ENCODE data around the gene RNU1-1.
"Not testable (repeated sequence)": the region's sequence is repeated elsewhere in the genome, so short reads cannot be mapped to it uniquely, and the experiment has no call there.

Gene RNU1-1

GRCh38 chr1:16491056-16491675 is 22.9 kb downstream of the RNU1-1 start:
- DNase-seq: no peak

DNA sequence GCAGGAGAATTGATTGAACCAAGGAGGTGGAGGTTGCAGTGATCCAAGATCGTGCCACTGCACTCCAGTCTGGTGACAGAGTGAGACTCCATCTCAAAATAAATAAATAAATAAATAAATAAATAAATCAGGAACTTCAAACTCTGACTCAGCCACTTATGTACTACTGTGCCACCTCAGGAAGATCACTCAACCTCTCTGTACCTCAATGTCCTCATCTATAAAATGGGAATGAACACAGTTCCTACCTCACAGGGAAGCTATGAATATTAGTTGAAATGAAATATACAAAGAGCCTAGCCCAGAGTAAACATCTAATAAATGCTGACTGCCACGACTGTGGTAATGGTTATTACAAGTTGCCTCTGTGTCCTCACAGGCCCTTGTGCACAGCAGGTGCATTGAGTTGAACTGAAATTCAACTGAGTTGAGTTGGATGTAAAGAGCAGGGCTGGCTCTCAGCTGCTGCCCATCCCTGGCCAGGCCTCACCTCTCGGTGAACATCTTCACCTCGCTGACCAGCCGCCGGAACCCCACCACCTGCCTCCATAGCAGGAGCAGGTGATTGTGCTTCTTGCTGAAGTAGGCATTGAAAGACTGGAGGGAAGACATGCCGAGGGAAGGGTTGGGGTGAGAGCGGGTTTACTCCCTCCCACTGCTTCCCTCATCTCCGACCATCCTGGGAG is 24.7 kb downstream of the RNU1-1 start:
- DNase-seq: not testable (repeated sequence)

GRCh38 chr1:16487011-16487410 is 27.1 kb downstream of the RNU1-1 start:
- not testable (repeated sequence) for DNase-seq

DNA sequence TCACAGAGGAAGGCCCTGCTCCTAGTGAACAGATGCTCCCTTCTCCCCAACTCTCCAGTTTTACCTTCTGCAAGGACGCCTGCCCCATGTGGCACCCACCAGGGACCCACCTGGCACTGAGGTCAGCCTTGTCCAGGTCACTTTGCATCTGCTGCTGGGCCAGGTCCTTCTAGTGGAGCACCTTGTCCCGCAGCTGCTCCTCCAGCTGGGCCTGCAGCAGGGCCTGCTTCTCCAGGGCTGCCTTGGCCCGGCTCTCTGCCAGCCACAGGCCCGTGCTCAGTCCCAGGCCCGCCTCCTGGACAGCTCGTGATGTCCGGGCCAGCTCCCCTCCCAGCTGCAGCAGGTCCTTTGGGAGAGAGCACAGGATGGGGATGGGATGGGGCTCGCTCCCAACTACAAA is 27.8 kb downstream of the RNU1-1 start:
- not testable (repeated sequence) for DNase-seq

- no peak for DNase-seq
These were observed 29.2 kb downstream of the RNU1-1 start for GRCh38 chr1:16484931-16485330.

DNA sequence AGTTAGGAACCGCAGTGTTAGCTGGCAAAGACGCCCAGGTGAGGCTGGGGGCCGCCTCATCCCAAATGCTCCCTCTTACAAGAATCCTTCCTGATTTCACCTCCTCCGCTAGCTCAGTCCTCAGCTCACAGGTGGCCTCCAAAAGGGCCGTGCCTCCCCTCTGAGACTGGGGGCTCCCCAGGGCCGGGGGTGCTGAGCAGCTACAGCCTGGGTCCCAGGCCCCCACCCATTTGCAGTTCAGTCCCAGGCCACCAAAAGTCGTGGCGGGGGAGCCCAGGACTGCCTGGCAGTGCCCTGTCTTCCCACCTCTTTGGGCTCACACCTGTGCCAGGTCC is 29.6 kb downstream of the RNU1-1 start:
- DNase-seq: no peak

DNA sequence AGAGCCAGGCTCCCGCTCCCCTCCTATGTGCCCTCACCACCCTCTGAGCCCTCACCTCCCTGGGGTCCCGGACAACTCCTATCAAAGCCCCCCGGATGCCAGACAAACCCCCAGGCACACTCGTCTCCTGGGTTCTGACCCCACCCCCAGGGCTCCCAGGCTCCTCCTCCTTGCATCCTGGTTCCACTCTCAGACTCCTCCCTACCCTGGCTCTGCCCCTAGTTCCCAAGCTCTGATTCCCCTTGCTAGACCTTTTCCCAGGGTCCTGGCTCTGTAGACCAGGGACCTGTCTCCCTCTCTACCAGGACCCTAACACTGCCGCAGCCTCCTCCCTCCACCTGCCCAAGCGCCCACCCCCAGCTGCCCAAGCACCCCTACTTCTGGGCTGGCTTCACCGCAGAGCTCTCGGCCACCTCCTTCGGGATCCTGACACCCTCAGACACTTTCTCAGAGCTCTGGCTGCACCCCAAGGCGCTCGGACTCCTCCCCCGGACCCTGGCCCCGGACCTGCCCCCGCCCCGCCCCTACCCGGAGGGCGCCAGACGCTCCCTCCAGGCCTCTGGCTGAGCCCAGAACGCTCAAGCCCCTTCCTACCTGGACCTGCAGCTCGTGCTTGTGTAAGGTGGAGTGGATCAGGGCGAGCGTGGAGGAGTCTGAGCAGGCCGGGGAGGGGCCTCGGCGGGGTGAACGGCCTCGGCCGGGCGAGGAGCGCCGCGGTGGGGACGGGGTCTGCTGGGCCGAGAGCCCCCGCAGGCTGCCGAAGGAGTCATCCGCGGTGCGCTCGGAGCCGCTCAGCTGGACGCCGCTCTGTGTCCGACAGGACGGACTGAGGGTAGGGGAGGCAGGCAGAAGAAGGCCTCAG is 30.2 kb downstream of the RNU1-1 start:
- not testable (repeated sequence) for DNase-seq

GRCh38 chr1:16483146-16483545 is 30.9 kb downstream of the RNU1-1 start:
- DNase-seq: not testable (repeated sequence)

DNA sequence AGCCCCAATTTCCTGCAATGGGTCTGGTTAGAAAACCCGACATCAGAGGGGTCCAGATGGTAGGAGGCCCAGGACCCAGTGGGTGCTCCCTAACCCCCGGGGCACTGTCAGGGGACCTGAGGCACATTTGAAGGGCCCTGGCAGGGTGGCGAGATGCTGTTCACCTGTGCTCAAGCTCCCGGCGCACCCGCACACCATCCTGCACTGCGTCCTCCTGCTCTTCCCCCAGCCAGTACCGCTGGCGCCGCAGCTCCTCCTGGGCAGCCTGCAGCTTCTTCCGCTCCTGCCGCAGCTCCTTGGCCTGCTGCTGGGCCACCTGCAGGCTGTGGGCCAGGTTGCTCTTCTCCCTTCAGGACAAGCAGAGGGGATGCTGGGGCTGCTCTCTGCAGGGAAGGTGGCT is 36.0 kb downstream of the RNU1-1 start:
- DNase-seq: no peak

- not testable (repeated sequence) for DNase-seq
These were observed 38.0 kb downstream of the RNU1-1 start for GRCh38 chr1:16475771-16476770.

DNA sequence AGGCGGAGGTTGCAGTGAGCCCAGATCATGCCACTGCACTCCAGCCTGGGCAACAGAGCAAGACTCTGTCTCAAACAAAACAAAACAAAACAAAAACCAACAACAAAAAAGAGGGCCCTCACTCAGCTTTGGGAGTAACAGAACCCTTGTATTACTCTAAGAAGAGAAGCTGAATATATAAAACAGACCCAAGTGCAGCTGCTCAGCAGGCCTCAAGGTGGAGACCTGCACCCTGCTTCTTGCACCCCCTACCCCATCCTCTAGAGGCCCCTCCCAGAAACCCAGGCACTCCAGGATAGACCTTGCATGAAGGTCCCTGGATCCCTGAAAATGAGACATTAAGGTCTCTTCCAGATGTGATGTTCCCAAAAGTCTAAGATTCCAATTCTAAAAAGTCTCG is 39.2 kb downstream of the RNU1-1 start:
- not testable (repeated sequence) for DNase-seq

DNA sequence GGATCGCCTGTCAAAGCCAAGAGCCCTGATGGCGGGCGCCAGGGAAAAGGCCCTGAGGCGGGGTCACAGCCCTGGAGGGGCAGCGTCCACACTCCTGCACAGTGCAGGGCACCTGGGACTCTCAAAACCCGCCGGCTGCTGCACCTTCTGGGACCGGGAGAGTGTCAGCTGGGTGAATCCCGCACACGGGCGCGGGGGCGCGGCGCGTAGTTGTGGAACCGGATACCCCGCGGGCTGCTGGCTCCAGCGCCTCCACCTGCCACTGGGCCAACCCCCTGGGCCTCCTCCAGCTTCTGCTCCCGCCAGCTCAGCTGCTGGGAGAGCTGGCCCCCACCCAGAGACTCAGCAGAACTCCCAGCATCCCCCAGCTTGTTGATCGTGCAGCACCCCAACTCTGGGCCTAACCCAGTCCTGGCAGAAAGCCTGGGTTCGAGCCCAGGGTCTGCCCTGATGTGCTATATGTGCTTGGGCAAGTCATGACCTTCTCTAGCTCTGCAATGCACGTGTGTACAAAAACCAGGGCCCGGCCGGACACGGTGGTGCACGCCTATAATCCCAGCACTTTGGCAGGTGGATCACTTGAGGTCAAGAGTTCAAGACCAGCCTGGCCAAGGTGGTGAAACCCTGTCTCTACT is 39.8 kb downstream of the RNU1-1 start:
- no peak for DNase-seq

- no peak for DNase-seq
These were observed 45.5 kb downstream of the RNU1-1 start for GRCh38 chr1:16468558-16468957.

- no peak for DNase-seq
These were observed 49.0 kb downstream of the RNU1-1 start for GRCh38 chr1:16464917-16465625.

Measured in hippocampal formation (tissue), 2 donors.